MM.1S (cell line): ENCODE results near the gene GPR42.

ENCODE experiments used
- DNase-seq: peaks from one replicate; pipeline ENCODE4 v3.0.0-alpha.2; 2015
- H2AFZ ChIP-seq: fragments of 300-600 bp; sonication (generic); 2 replicates; pipeline ENCODE4 v1.6.0; 2016; ENCODE audit warnings: antibody characterized with exemption, low read length
- H3F3A ChIP-seq: fragments of 300-600 bp; sonication (generic); 2 replicates; pipeline ENCODE4 v1.6.1; 2016; ENCODE audit warnings: mild to moderate bottlenecking, antibody characterized with exemption, low read length, moderate library complexity, mixed read lengths; ENCODE audit not compliant: insufficient read depth
- H3K27ac ChIP-seq: fragments of 300-600 bp; sonication (generic); 2 replicates; pipeline ENCODE4 v1.5.1; 2016; ENCODE audit warnings: mild to moderate bottlenecking, low read length
- H3K27me3 ChIP-seq: fragments of 300-600 bp; sonication (generic); replicated peaks from 2 replicates; pipeline ENCODE4 v1.6.0; 2016; ENCODE audit warnings: low read length; ENCODE audit not compliant: insufficient read depth
- H3K36me3 ChIP-seq: fragments of 300-600 bp; sonication (generic); replicated peaks from 2 replicates; pipeline ENCODE4 v1.6.1; 2016; ENCODE audit warnings: mild to moderate bottlenecking, low read length, mixed read lengths; ENCODE audit not compliant: insufficient read depth
- H3K4me1 ChIP-seq: fragments of 300-600 bp; sonication (generic); 2 replicates; pipeline ENCODE4 v1.6.1; 2016; ENCODE audit warnings: low read length, mixed read lengths
- H3K4me2 ChIP-seq: fragments of 300-600 bp; sonication (generic); 2 replicates; pipeline ENCODE4 v1.6.0; 2016; ENCODE audit warnings: low read depth, low read length
- H3K4me3 ChIP-seq: fragments of 300-600 bp; sonication (generic); 2 replicates; pipeline ENCODE4 v1.5.1; 2016; ENCODE audit warnings: low read length, mixed read lengths
- H3K79me2 ChIP-seq: fragments of 300-600 bp; sonication (generic); 2 replicates; pipeline ENCODE4 v1.6.1; 2016; ENCODE audit warnings: mixed run types, low read length, mixed read lengths
- H3K9ac ChIP-seq: fragments of 300-600 bp; sonication (generic); 2 replicates; pipeline ENCODE4 v1.6.1; 2016; ENCODE audit warnings: low read length, mixed read lengths
- H3K9me2 ChIP-seq: fragments of 300-600 bp; sonication (generic); replicated peaks from 2 replicates; pipeline ENCODE4 v1.6.1; 2016; ENCODE audit warnings: mild to moderate bottlenecking, low read length, mixed read lengths; ENCODE audit not compliant: insufficient read depth
- H3K9me3 ChIP-seq: fragments of 300-600 bp; sonication (generic); replicated peaks from 2 replicates; pipeline ENCODE4 v1.6.1; 2016; ENCODE audit warnings: mild to moderate bottlenecking, low read length, mixed read lengths; ENCODE audit not compliant: insufficient read depth
- H4K20me1 ChIP-seq: fragments of 300-600 bp; sonication (generic); 2 replicates; pipeline ENCODE4 v1.6.1; 2016; ENCODE audit warnings: mild to moderate bottlenecking, low read length, moderate library complexity, mixed read lengths; ENCODE audit not compliant: insufficient read depth
- EZH2 ChIP-seq: fragments of 300-600 bp; sonication (generic); optimal IDR thresholded peaks from 2 replicates; pipeline ENCODE3; 2017; ENCODE audit warnings: low read depth, mild to moderate bottlenecking, antibody characterized with exemption, low read length, mixed read lengths
- EZH2phosphoT487 ChIP-seq: fragments of 300-600 bp; sonication (generic); IDR thresholded peaks from 2 replicates; pipeline ENCODE4 v1.6.1; 2018; ENCODE audit warnings: antibody characterized with exemption, low read length
- TF ChIP-seq, protein P1 (sequence below): fragments of 300-600 bp; sonication (generic); IDR thresholded peaks from 2 replicates; pipeline ENCODE4 v1.5.1; 2016; ENCODE audit warnings: antibody characterized with exemption, low read length, mixed read lengths

GPR42 gene

DNA sequence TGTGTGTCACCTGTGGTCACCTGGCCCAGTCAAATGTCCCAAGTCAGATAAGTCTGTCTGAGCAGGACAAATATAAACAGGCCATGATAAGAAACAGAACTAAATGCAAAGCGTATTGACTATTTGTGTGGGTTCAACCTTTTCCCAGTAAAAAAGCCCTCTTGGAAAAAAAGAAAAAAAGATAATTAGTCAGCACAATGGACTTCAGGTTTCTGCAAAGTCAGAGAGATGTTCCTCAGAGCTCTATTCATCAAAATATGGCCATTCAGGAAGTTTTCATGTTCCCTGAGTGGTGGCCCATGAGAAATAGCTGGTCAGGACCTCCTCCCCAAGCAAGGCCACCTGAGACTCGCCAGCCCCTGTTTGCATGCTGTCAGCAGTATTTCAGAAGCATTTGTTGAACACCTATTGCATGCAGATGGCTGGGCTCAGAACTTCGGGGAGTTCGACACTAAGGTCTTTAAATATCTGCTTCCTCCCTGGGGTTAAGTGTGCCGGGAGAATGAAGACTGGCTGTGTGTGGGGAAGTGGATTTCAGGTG lies 9.9 kb upstream of the GPR42 start:
- no peaks in the 10 kb centered on the region for H3K9me3 ChIP-seq
- no peak for DNase-seq
- H3K9ac ChIP-seq, result no peak overlapping the region
- no peak overlapping the region for H3K4me3 ChIP-seq
- H3K36me3 ChIP-seq, result no peaks in the 10 kb centered on the region
- no peak overlapping the region for H3K4me2 ChIP-seq
- H2AFZ ChIP-seq, result no peak overlapping the region
- no peaks in the 10 kb centered on the region for H3K9me2 ChIP-seq
- TF ChIP-seq EZH2phosphoT487, result no peak
- H3K4me1 ChIP-seq, result no peaks in the 10 kb centered on the region
- H3K79me2 ChIP-seq, result no peaks in the 10 kb centered on the region
- H3F3A ChIP-seq, result no peaks in the 10 kb centered on the region
- no peak overlapping the region for H3K27ac ChIP-seq
- peaks cover 54% of the 10 kb centered on the region for H3K27me3 ChIP-seq
- no peaks in the 10 kb centered on the region for H4K20me1 ChIP-seq

DNA sequence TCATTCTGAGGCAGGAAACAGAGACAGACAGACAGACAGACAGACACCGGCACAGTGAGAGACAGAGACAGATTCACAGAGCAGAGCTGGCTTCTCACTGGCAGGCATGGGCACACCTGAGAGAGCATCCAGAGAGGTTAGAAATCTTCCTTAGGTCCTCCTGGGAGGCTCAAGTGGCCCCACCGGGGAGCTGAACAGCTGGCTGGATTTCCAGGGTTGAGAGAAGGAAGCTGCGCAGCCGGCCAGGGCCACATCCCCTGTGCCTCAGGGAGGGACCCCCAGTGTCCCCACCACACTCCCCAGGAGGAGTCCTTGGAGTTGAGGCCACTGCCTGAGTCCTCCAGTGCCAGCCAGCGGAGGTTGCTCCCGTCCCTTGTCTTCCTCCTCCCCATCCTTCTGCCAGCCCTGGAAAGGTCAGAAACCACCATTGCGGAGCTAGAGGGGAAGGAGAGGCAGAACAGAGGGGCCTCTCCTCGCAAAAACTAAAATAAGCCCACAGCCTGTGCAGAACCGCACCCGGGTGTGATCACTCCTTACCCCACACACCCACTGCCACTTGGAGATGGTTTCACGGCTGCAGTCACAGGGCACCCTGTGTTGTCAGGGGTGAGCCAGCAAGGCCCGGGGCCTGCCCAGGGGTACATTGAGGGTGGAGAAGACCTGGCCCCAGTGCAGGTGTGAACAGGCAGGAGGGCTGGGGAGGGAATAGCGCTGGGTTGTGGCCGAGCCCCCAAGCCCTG lies 8.4 kb upstream of the GPR42 start:
- H3K9ac ChIP-seq, result no peak overlapping the region
- no peak for DNase-seq
- no peaks in the 10 kb centered on the region for H3K79me2 ChIP-seq
- no peak overlapping the region for H2AFZ ChIP-seq
- H3K4me3 ChIP-seq, result no peak overlapping the region
- no peak overlapping the region for H3K4me2 ChIP-seq
- peaks cover 64% of the 10 kb centered on the region for H3K27me3 ChIP-seq
- no peaks in the 10 kb centered on the region for H3K36me3 ChIP-seq
- TF ChIP-seq, protein P1, sequence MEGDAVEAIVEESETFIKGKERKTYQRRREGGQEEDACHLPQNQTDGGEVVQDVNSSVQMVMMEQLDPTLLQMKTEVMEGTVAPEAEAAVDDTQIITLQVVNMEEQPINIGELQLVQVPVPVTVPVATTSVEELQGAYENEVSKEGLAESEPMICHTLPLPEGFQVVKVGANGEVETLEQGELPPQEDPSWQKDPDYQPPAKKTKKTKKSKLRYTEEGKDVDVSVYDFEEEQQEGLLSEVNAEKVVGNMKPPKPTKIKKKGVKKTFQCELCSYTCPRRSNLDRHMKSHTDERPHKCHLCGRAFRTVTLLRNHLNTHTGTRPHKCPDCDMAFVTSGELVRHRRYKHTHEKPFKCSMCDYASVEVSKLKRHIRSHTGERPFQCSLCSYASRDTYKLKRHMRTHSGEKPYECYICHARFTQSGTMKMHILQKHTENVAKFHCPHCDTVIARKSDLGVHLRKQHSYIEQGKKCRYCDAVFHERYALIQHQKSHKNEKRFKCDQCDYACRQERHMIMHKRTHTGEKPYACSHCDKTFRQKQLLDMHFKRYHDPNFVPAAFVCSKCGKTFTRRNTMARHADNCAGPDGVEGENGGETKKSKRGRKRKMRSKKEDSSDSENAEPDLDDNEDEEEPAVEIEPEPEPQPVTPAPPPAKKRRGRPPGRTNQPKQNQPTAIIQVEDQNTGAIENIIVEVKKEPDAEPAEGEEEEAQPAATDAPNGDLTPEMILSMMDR, result no peak
- TF ChIP-seq EZH2phosphoT487 (no peak), EZH2 (no peak)
- H3F3A ChIP-seq, result no peaks in the 10 kb centered on the region
- H4K20me1 ChIP-seq, result no peaks in the 10 kb centered on the region
- H3K4me1 ChIP-seq, result no peaks in the 10 kb centered on the region
- H3K27ac ChIP-seq, result no peak overlapping the region
- no peaks in the 10 kb centered on the region for H3K9me2 ChIP-seq
- no peaks in the 10 kb centered on the region for H3K9me3 ChIP-seq

DNA sequence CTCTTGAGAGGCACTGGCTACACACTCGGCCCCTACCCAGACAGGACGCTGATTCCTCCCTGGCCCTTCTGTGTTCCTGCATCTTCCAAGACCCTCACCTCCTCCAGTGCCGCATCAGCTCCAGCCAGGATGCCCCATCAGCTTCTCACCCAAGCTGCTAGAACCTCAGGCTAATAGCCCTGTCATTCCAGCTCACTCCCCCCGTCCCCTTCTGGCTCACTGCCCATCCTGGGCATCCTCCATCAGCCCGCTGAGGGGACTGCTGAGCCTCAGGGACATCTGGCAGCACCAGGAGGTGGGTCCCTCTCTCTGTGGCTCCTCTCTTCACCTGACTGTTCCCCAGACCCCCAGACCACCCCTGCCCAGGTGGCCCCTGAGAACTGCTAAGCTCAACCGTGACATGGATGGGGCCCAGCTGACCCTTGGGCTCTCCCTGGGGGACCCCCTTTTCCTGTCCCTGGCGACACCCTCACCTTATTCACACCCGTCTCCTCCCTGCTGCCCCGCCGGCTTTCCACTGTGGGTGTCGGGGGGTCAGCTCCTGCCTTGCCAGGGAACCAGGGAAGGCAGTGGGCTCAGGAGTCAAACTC lies 7.8 kb upstream of the GPR42 start:
- H3K4me1 ChIP-seq, result no peaks in the 10 kb centered on the region
- H3K9me3 ChIP-seq, result no peaks in the 10 kb centered on the region
- H3K27ac ChIP-seq, result no peak overlapping the region
- H3K9me2 ChIP-seq, result no peaks in the 10 kb centered on the region
- TF ChIP-seq, protein P1, result no peak
- DNase-seq, result no peak
- no peaks in the 10 kb centered on the region for H3F3A ChIP-seq
- no peaks in the 10 kb centered on the region for H4K20me1 ChIP-seq
- H3K79me2 ChIP-seq, result no peaks in the 10 kb centered on the region
- H3K36me3 ChIP-seq, result no peaks in the 10 kb centered on the region
- peaks cover 66% of the 10 kb centered on the region for H3K27me3 ChIP-seq
- no peak overlapping the region for H3K4me2 ChIP-seq
- no peak overlapping the region for H2AFZ ChIP-seq
- H3K9ac ChIP-seq, result no peak overlapping the region
- H3K4me3 ChIP-seq, result no peak overlapping the region
